Ovary (tissue), 3 donors: Measurements from ENCODE around the gene CMC4.

Experiments used
- CTCF ChIP-seq, 3 donors: fragments of 450-650 bp in 2 of 3; fragments of 200-600 bp in 1 of 3; IDR thresholded peaks; one replicate each; pipeline versions ENCODE4 v1.5.1 to v1.8.0; 2016 to 2022; ENCODE audit warnings: antibody characterized with exemption in 3 of 3, mild to moderate bottlenecking in 1 of 3
- EP300 ChIP-seq: sonication (generic); formaldehyde crosslinking; IDR thresholded peaks from one replicate; pipeline ENCODE4 v1.6.1; 2017; ENCODE audit warnings: antibody characterized with exemption
- POLR2A ChIP-seq: fragments of 450-650 bp; IDR thresholded peaks from one replicate; pipeline ENCODE4 v1.6.1; 2017; ENCODE audit warnings: antibody characterized with exemption, mild to moderate bottlenecking, moderate library complexity
- donor health status: DM: no; HTN: no; CAD: no.

GRCh38 chrX:155065035-155065734 lies 5.8 kb downstream of the CMC4 start:
- TF ChIP-seq EP300, result no peak
- TF ChIP-seq CTCF (IDR thresholded peaks at IDR 0.05), result no peak
- no peak for TF ChIP-seq POLR2A
